Brain microvascular endothelial cell (primary cell): ENCODE results near the gene GCDH.

Experiments
- DNase-seq: peaks from one replicate; pipeline ENCODE4 v3.0.0-alpha.2; 2020
- H3K27ac ChIP-seq: fragments of 250-450 bp; sonication (Bioruptor Pico); 2 replicates; pipeline ENCODE4 v1.5.1; 2020; ENCODE audit warnings: mild to moderate bottlenecking, moderate library complexity
- H3K27me3 ChIP-seq: fragments of 250-450 bp; sonication (Bioruptor Pico); replicated peaks from 2 replicates; pipeline ENCODE4 v1.5.1; 2020; ENCODE audit warnings: mild to moderate bottlenecking
- H3K36me3 ChIP-seq: fragments of 250-450 bp; sonication (Bioruptor Pico); replicated peaks from 2 replicates; pipeline ENCODE4 v1.5.1; 2020; ENCODE audit warnings: mild to moderate bottlenecking
- H3K4me3 ChIP-seq: 2 replicates; pipeline ENCODE4 v1.5.1; 2011; ENCODE audit warnings: low read depth, mild to moderate bottlenecking, control low read depth, low read length, moderate library complexity
- CTCF ChIP-seq: IDR thresholded peaks from 2 replicates; pipeline ENCODE4 v1.5.1; 2011; ENCODE audit warnings: low read depth, mild to moderate bottlenecking, moderate library complexity, low read length, control low read depth, inconsistent platforms; ENCODE audit errors: missing control alignments
- in situ Hi-C: cut with HindIII; loops from 2 replicates; pipeline ENCODE4 v1.10.0; 2017; ENCODE audit warnings: low sequenced_read_pairs, low pct_ligation_motif_present

Gene GCDH

GRCh38 chr19:12935071-12935470, 44.1 kb downstream of the GCDH start:
- no peak overlapping the region for H3K4me3 ChIP-seq
- H3K27ac ChIP-seq = no peak overlapping the region
- H3K27me3 ChIP-seq = no peaks in the 10 kb centered on the region
- no peak for DNase-seq
- no peak for TF ChIP-seq CTCF
- in situ Hi-C loops = no loop called here
- H3K36me3 ChIP-seq = peaks cover 15% of the 10 kb centered on the region

GRCh38 chr19:12936582-12936981, 45.6 kb downstream of the GCDH start:
- H3K27me3 ChIP-seq = no peaks in the 10 kb centered on the region
- DNase-seq = no peak
- no peak overlapping the region for H3K27ac ChIP-seq
- in situ Hi-C loops = no loop called here
- H3K4me3 ChIP-seq = no peak overlapping the region
- TF ChIP-seq CTCF = no peak
- peaks cover 23% of the 10 kb centered on the region for H3K36me3 ChIP-seq

DNA sequence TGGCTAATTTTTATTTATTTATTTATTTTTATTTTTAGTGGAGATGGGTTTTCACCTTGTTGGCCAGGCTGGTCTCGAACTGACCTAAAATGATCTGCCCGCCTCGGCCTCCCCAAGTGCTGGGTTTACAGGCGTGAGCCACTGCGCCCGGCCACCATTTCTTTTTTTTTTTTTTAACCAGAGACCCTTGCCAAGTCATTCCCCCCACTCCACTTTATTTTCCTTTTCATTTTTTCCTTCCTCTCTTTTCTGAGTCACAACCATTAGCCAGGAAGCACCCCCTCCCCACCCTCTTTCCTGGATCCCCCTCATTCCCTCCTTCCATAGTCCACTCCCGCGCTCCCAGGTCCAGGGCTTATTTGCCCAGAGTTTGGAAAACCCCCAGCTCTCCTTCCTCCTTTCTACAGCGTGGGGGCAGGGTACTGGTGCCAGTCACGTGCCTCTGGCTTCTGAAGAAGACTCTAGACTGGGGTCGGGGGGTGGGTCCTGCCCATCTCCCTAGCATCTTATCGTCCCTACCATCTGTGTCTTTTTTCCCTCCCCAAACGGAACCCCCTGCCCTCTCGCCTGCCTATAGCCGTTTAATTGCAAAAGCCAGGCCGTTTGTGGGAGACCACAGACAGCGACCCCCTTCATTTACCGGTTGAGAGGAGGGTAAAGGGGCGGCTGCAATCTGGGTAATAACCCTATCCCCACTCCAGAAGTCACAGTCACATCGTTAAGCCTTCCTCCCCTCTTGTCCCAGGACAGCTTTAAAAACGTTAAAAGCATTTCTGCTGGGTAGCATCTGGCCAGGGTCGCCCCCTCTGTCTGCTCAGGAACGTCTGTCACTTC, 46.4 kb downstream of the GCDH start:
- Histone ChIP-seq H3K36me3 (peaks cover 28% of the 10 kb centered on the region), H3K27me3 (no peaks in the 10 kb centered on the region), H3K4me3 (peak overlapping the region; percentile 64), H3K27ac (no peak overlapping the region)
- peak; percentile 4 for TF ChIP-seq CTCF
- in situ Hi-C loops = no loop called here
- no peak for DNase-seq

DNA sequence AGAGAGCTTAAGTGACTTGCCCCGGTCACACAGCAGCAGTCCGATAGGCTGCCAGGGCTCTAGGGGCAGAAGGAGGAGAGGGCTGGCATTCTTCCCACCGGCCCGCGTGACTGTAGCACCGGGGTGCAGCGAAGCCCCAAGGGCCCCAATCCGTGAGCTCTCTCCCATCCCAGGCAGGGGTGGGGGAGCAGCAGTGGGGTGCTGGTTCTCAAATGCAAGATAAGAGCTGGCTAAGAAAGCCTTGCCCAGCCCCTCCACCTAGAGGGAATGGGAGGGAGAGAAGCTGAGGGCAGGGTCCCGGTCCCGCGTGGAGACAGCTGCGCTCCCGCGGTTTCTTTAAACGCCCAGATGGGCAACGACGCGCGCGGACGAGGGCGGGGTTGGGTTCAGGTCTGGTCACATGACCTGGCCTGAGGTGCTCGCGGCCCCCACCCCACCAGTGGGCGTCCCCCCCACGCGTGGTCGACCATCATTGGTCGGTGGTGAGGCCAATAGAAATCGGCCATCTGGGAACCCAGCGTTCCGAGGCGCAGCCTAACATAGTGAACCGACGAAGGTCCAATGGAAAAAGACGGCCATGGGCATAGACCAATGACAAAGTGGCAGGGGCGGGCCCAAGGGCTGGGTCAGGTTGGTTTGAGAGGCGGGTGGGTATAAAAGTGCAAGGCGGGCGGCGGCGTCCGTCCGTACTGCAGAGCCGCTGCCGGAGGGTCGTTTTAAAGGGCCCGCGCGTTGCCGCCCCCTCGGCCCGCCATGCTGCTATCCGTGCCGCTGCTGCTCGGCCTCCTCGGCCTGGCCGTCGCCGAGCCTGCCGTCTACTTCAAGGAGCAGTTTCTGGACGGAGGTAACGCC, 47.2 kb downstream of the GCDH start, which contains the start of gene CALR:
CALR (plus strand) TSS at position 683 of the 852 bp plus-strand sequence; CDS start at position 754, 71 bp downstream.
- Histone ChIP-seq H3K4me3 (peak within 1 kb of the TSS; percentile 99), H3K36me3 (peaks cover 30% of the 10 kb centered on the region), H3K27me3 (no peaks in the 10 kb centered on the region), H3K27ac (peak within 1 kb of the TSS; percentile 89)
- peak; percentile 100 for DNase-seq
- TF ChIP-seq CTCF = no peak
- in situ Hi-C loops = no loop called here

DNA sequence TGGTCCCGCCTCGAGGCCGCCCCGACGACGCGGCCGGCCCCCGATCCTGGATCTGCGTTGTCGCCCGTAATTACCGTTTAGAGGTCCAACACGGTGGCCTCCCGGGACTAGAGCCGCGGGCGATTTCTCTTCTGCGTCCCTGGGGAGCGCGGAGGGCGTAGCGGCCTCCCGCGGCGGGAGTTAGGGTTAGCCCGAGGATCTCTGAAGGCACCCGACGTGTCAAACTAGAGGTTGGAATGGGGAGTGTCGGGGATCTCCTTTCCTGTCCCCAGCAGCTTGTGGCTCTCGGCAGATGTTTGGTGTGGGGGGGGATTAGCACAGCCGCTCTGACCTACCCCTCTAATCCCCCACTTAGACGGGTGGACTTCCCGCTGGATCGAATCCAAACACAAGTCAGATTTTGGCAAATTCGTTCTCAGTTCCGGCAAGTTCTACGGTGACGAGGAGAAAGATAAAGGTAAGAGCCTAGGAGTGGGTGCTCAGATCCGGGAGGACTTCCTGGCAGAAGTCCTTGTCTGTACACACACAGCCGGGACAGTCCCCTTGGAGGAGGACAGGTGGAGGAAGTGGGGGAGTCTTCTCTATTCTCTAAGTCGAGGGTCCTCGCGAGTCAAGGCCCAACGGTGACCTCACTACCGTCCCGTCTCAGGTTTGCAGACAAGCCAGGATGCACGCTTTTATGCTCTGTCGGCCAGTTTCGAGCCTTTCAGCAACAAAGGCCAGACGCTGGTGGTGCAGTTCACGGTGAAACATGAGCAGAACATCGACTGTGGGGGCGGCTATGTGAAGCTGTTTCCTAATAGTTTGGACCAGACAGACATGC, 48.0 kb downstream of the GCDH start:
- in situ Hi-C loops = no loop called here
- peak overlapping the region; percentile 99 for H3K4me3 ChIP-seq
- H3K36me3 ChIP-seq = peaks cover 36% of the 10 kb centered on the region
- H3K27me3 ChIP-seq = no peaks in the 10 kb centered on the region
- DNase-seq = peak; percentile 57
- H3K27ac ChIP-seq = peak overlapping the region; percentile 89
- peak; percentile 33 for TF ChIP-seq CTCF
